HG03469 (cell line): ENCODE data around the gene IFT80.

Experiments
- ATAC-seq: cut with Tn5 transposase; IDR thresholded peaks from one replicate; pipeline ENCODE4 v1.9.1; 2021; ENCODE audit warnings: mild to moderate bottlenecking, moderate library complexity, moderate number of reproducible peaks; ENCODE audit not compliant: unreplicated experiment

Gene IFT80

GRCh38 chr3:160213191-160213590 is 185.8 kb downstream of the IFT80 start:
- no peak for ATAC-seq

GRCh38 chr3:160210799-160211221 is 188.2 kb downstream of the IFT80 start:
- ATAC-seq, result no peak

GRCh38 chr3:160210341-160210740 is 188.7 kb downstream of the IFT80 start:
- ATAC-seq, result no peak
